ENCODE measurements around the gene PEX6. TPM values are rescaled to one million over a fixed set of nuclear protein-coding genes. Genes with fewer than 3 reads are reported as not detected.

The PEX6 gene
- polyA plus RNA-seq, 1 experiment = 6.8 TPM

DNA sequence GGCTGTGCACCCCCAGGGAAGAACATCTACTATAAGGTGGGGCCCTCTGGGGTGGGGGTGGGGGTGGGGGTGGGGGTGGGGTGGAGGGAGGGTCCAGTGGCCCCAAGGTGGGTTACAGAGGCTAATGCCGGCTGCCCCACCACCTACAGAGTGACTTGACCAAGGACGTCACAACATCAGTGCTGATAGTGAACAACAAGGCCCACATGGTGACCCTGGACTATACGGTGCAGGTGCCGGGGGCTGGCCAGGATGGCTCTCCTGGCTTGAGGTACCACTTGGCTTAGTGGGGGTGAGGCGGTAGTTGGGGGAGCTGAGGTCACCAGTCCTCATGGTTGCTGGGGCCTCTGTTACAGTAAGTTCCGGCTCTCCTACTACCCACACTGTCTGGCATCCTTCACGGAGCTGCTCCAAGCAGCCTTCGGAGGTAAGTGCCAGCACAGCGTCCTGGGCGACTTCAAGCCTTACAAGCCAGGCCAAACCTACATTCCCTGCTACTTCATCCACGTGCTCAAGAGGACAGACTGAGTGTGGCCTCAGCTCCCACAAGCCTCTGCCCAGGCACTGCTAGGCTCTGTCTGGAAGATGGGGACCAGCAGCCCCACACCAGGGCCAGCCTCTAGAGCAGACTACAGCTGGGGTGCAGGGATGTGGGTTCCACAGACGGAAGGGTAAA lies 15.7 kb downstream of the PEX6 start:
- no peak overlapping the region for H3K27ac ChIP-seq (ENCODE audit: low read depth, low read length)
- no peaks in the 10 kb centered on the region for H3K27me3 ChIP-seq (ENCODE audit: control insufficient read depth, insufficient read depth, low read length)
- CTCF ChIA-PET = interaction anchor here (0.8 kb wide), 1 partner anchor 16 kb away, joined by 3 read pairs; the partner anchor contains the start of gene PEX6
- POLR2A ChIA-PET = no interaction called here
- no peaks in the 10 kb centered on the region; the same call in 1 of the 2 replicates for H3K9me3 ChIP-seq (ENCODE audit: control insufficient read depth, insufficient read depth, low read length)
- TF ChIP-seq, protein P1, sequence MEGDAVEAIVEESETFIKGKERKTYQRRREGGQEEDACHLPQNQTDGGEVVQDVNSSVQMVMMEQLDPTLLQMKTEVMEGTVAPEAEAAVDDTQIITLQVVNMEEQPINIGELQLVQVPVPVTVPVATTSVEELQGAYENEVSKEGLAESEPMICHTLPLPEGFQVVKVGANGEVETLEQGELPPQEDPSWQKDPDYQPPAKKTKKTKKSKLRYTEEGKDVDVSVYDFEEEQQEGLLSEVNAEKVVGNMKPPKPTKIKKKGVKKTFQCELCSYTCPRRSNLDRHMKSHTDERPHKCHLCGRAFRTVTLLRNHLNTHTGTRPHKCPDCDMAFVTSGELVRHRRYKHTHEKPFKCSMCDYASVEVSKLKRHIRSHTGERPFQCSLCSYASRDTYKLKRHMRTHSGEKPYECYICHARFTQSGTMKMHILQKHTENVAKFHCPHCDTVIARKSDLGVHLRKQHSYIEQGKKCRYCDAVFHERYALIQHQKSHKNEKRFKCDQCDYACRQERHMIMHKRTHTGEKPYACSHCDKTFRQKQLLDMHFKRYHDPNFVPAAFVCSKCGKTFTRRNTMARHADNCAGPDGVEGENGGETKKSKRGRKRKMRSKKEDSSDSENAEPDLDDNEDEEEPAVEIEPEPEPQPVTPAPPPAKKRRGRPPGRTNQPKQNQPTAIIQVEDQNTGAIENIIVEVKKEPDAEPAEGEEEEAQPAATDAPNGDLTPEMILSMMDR (IDR thresholded peaks at IDR 0.05; ENCODE audit: low read depth, low read length) = no peak
- no peak overlapping the region for H3K4me3 ChIP-seq (ENCODE audit: low read depth, low read length)
- no peak for DNase-seq (ENCODE audit: low read depth, low spot score)

DNA sequence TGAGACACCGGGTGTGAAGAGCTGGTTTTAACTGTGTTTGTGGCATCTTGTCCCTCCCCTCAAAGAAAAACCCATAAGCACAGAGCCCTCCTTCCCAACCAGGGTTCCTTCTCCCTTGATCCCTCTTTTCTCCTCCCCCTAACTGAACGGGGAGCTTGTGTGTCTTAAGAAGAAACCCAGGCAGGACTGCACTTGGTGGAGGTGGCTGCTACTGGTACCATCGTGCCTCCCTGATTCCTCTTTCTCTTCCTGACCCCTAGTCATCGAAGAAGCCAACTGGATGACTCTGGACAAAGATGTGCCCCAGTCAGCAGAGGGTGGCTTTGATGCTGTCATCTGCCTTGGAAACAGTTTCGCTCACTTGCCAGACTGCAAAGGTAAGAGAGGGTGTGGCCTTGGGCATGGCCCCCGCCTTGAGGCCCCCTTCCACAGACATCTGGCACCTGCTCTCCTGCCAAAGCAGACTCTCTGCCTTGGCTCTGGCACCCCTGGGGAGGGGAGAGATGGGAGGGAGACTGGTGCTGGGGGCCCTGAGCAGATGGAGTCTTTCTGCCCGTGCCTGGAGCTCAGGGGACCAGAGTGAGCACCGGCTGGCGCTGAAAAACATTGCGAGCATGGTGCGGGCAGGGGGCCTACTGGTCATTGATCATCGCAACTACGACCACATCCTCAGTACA lies 16.3 kb downstream of the PEX6 start:
- TF ChIP-seq, protein P1 (IDR thresholded peaks at IDR 0.05; ENCODE audit: low read depth, low read length) = no peak
- H3K27me3 ChIP-seq (ENCODE audit: control insufficient read depth, insufficient read depth, low read length) = no peaks in the 10 kb centered on the region
- no peak overlapping the region for H3K27ac ChIP-seq (ENCODE audit: low read depth, low read length)
- CTCF ChIA-PET = interaction anchor here (0.8 kb wide), 1 partner anchor 17 kb away, joined by 3 read pairs; the partner anchor contains the start of gene PEX6
- H3K4me3 ChIP-seq (ENCODE audit: low read depth, low read length) = no peak overlapping the region
- DNase-seq (ENCODE audit: low read depth, low spot score) = no peak
- POLR2A ChIA-PET = no interaction called here
- no peaks in the 10 kb centered on the region; the same call in 1 of the 2 replicates for H3K9me3 ChIP-seq (ENCODE audit: control insufficient read depth, insufficient read depth, low read length)

- Histone ChIP-seq H3K27ac (ENCODE audit: low read depth, low read length) (no peak overlapping the region), H3K4me3 (ENCODE audit: low read depth, low read length) (no peak overlapping the region), H3K9me3 (ENCODE audit: control insufficient read depth, insufficient read depth, low read length) (no peaks in the 10 kb centered on the region; the same call in 1 of the 2 replicates), H3K27me3 (ENCODE audit: control insufficient read depth, insufficient read depth, low read length) (no peaks in the 10 kb centered on the region)
- POLR2A ChIA-PET = no interaction called here
- CTCF ChIA-PET = no interaction called here
- no peak for DNase-seq (ENCODE audit: low read depth, low spot score)
- TF ChIP-seq, protein P1 (IDR thresholded peaks at IDR 0.05; ENCODE audit: low read depth, low read length) = no peak
Observed at GRCh38 chr6:42962096-42962495, 16.9 kb downstream of the PEX6 start.

GRCh38 chr6:42961020-42961470 lies 17.9 kb downstream of the PEX6 start:
- peak overlapping the region; percentile 50 for H3K4me3 ChIP-seq (ENCODE audit: low read depth, low read length)
- TF ChIP-seq, protein P1 (IDR thresholded peaks at IDR 0.05; ENCODE audit: low read depth, low read length) = no peak
- POLR2A ChIA-PET = interaction anchor here (0.6 to 1.0 kb wide), 3 partner anchors 18 to 410 kb away, joined by 3 to 6 read pairs (median 5); partner anchors contain the start of genes CNPY3 and PEX6

More at GRCh38 chr6:42961020-42961470, 17.9 kb downstream of the PEX6 start:
- Histone ChIP-seq H3K9me3 (ENCODE audit: control insufficient read depth, insufficient read depth, low read length) (no peaks in the 10 kb centered on the region; the same call in 1 of the 2 replicates), H3K27me3 (ENCODE audit: control insufficient read depth, insufficient read depth, low read length) (no peaks in the 10 kb centered on the region), H3K27ac (ENCODE audit: low read depth, low read length) (no peak overlapping the region)
- CTCF ChIA-PET = interaction anchor here (0.8 kb wide), 1 partner anchor 36 kb away, joined by 3 read pairs; no protein-coding TSS in a partner anchor
- DNase-seq (ENCODE audit: low read depth, low spot score) = no peak
